IPS-20b (cell line): ENCODE data around the gene IL1A.

ENCODE experiments used
- H3K27ac ChIP-seq: one replicate; pipeline ENCODE4 v1.5.1; 2013; ENCODE audit warnings: low read length
- H3K27me3 ChIP-seq: 2 replicates; pipeline ENCODE4 v1.6.1; 2013; ENCODE audit warnings: mild to moderate bottlenecking, low read length, inconsistent platforms; ENCODE audit not compliant: insufficient read depth
- H3K36me3 ChIP-seq: 2 replicates; pipeline ENCODE4 v1.6.1; 2013; ENCODE audit warnings: low read depth, mild to moderate bottlenecking, inconsistent platforms, low read length, moderate library complexity; ENCODE audit not compliant: insufficient read depth
- H3K4me1 ChIP-seq: 2 replicates; pipeline ENCODE4 v1.6.1; 2013; ENCODE audit warnings: mild to moderate bottlenecking, control low read depth, inconsistent platforms, low read length, moderate library complexity; ENCODE audit not compliant: insufficient read depth
- H3K4me3 ChIP-seq: 2 replicates; pipeline ENCODE4 v1.5.1; 2013; ENCODE audit warnings: mild to moderate bottlenecking, low read length, inconsistent platforms
- H3K9ac ChIP-seq: 2 replicates; pipeline ENCODE4 v1.6.1; 2013; ENCODE audit warnings: low read depth, mild to moderate bottlenecking, inconsistent platforms, low read length, moderate library complexity
- H3K9me3 ChIP-seq: 2 replicates; pipeline ENCODE4 v1.6.1; 2013; ENCODE audit warnings: mild to moderate bottlenecking, low read depth, low read length, inconsistent platforms; ENCODE audit not compliant: insufficient read depth

The IL1A gene

DNA sequence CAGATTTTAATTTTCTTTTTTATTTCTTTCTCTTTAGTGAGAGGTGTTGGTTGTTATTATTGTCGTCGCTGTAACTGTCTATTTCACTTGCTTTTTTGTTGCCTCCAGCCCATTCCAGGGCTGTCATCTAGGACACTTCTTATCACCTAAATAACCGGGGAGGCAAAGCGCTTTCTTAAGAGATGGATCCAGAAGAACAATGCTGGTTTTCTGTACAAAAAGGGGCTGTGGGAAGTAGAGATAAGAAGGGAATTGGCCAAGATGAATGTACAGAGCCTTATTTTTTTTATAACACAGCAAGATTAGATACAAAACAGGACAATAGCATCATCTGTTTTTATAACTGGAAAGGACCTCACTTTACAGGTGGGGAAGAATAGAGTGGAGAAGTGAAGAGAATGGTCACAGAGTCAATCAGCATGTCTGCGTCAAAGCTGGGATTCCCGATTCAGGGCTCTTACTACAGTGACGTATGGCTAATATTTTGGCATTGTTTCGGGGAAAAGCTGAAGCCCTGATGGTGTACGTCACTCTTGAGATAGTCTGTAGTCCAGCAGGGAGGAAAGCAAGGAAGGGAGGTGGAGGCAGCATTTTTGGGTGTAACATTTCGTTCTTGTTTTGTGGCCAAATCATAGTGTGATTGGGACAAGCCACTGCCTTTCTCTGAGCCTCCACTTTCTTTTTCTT, 29.1 kb upstream of the IL1A start:
- Histone ChIP-seq H3K27me3 (no peaks in the 10 kb centered on the region), H3K4me3 (no peak overlapping the region), H3K9ac (no peak overlapping the region), H3K4me1 (peaks cover 21% of the 10 kb centered on the region), H3K27ac (no peak overlapping the region), H3K36me3 (no peaks in the 10 kb centered on the region), H3K9me3 (no peaks in the 10 kb centered on the region)

DNA sequence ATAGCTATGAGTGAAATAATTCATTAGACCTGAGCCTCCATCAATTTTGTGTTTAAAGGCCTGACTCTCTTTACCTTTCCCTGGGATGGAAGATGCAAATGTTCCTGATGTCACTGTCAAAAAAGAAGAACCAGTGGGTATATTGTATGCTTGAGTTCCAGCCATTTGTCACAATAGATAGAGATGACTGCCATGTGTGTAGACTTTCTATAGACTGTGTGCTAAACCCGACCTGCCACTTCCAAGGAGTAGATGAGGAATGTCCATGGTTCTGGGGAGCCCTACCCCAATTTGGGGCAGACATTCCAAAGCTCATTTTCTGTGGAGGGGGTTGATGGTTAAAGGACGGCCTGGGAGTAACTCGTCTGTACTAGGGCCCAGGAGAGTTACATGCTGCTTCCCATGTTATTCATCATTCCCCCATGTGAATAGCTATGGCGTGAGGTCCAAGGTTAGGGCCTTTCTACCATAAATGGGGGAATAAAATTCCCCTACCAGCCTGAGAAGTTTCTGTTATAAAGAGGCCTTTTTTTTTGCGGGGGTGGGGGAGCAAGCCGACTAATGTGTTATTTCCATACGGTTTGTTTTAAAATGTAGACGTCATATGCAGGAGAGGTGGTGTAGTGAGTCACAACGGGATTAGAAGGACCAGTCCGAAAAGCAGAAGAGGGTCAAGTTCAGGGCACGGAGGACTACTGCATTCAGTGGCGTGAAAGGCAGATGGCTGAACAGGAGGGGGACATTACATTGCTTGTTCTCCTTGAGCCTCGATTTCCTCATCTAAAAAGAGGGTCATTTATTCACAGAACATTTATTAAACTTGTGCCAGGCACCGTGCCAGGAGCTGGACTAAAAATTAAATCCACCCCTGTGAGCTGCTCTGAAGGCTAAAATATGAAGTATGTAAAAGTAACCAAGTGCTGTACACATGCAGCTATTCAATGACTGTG, 28.3 kb upstream of the IL1A start:
- Histone ChIP-seq H3K9ac (no peak overlapping the region), H3K27me3 (no peaks in the 10 kb centered on the region), H3K27ac (no peak overlapping the region), H3K9me3 (no peaks in the 10 kb centered on the region), H3K4me3 (no peak overlapping the region), H3K4me1 (peaks cover 21% of the 10 kb centered on the region), H3K36me3 (no peaks in the 10 kb centered on the region)

DNA sequence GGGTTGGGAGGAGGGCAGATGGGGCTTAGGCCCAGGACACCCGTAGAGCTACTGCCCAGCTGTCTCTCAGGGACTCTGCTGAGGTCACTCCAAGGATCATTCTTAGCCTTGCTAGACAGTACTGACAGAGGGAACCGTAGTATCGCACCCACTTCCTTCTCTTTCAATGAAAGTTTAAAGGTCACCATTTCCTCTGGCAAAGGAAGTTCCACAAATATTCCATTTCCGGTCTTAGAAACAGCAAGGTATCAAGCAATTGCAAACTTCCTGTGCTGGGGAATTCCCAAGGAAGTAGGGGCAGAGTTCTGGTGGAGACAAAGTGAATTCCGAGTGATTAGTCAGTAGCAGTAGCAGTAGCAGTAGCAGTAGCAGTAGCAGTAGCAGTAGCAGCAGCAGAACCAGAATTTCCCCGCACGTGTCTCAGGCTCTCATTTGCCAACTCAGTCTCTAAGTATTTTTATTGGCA, 27.6 kb upstream of the IL1A start:
- peaks cover 21% of the 10 kb centered on the region for H3K4me1 ChIP-seq
- no peak overlapping the region for H3K9ac ChIP-seq
- 0 out of 2 replicates have a peak, but pooled peaks cover 3% of the 10 kb centered on the region for H3K9me3 ChIP-seq
- no peaks in the 10 kb centered on the region for H3K27me3 ChIP-seq
- no peaks in the 10 kb centered on the region for H3K36me3 ChIP-seq
- no peak overlapping the region for H3K4me3 ChIP-seq
- H3K27ac ChIP-seq = no peak overlapping the region

DNA sequence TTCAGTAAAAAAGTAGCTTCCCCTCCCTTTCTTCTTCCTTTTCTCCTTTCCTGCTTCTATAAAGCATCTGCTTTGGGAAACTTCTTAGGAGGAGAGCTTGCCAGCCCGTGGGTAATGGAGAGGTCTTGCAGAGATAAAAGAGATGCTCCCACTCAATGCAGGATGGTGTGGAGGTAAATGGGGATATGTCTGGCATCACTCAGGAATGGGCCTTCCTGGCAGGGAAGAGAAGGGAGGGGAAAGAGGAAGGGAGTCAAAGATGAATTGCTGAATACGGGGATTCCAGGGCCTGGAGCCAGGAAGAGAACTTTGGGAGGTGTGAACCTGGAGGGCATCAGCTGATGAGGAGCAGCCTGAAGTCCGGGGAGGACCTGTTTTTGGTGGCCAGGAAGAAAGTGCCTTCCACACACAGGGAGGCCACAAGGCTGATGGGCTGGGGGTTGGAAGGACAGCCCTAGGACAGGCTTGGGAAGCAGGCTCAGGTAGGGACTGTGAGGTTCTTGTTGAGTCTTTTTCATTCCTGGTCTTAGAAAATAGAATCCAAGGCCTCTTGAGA, 27.1 kb upstream of the IL1A start:
- H3K4me3 ChIP-seq = no peak overlapping the region
- no peak overlapping the region for H3K27ac ChIP-seq
- no peaks in the 10 kb centered on the region for H3K36me3 ChIP-seq
- H3K9ac ChIP-seq = no peak overlapping the region
- H3K4me1 ChIP-seq = peaks cover 19% of the 10 kb centered on the region
- H3K9me3 ChIP-seq = 0 out of 2 replicates have a peak, but pooled peaks cover 3% of the 10 kb centered on the region
- H3K27me3 ChIP-seq = no peaks in the 10 kb centered on the region

DNA sequence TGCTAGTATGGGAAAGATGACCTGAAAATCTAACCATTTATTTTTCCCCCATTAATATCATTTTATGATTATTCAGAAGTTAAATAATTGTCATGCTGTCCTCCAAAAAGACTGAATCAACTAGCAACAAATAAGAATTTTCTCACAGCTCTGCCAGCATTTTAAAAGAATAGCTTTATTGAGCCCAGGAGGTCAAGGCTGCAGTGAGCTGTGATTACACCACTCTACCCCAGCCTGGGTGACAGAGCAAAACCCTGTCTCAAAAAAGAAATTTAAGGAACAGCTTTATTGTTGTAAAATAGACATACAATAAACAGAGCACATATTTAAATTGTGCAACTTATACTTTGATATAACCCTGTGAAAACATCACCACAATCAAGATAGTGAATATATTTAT, 24.8 kb upstream of the IL1A start:
- no peak overlapping the region for H3K9ac ChIP-seq
- H3K4me3 ChIP-seq = no peak overlapping the region
- H3K27ac ChIP-seq = no peak overlapping the region
- H3K36me3 ChIP-seq = no peaks in the 10 kb centered on the region
- peaks cover 14% of the 10 kb centered on the region for H3K4me1 ChIP-seq
- no peaks in the 10 kb centered on the region for H3K27me3 ChIP-seq
- 0 out of 2 replicates have a peak, but pooled peaks cover 3% of the 10 kb centered on the region for H3K9me3 ChIP-seq

DNA sequence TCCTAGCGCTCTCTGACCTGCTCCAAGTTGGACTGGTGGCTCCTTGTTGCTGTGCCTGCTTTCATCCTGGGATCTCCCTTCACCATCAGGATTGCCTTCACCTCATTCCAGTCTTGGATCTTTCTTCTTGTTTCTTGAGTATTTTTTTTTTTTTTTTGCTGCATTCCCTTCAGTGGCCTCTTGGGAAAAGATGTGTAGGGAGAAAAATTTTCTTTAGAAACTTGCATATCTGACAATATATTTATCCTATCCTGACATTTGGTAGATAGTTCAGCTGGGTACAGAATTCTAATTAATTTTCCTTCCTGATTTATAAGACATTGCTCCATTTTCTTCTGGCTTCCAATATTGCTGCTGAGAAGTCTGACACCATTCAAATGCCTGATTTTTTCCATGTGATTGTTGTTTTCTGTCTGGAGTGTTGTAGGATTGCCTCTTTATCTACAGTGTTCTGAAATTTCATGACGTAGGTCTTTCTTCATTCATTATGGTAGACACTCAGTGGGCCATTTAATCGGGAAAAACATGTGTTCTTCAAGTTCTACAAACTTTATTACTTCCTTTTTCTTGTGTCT, 23.0 kb upstream of the IL1A start:
- Histone ChIP-seq H3K36me3 (no peaks in the 10 kb centered on the region), H3K27me3 (no peaks in the 10 kb centered on the region), H3K27ac (no peak overlapping the region), H3K9ac (no peak overlapping the region), H3K4me1 (no peaks in the 10 kb centered on the region), H3K4me3 (no peak overlapping the region), H3K9me3 (0 out of 2 replicates have a peak, but pooled peaks cover 3% of the 10 kb centered on the region)

DNA sequence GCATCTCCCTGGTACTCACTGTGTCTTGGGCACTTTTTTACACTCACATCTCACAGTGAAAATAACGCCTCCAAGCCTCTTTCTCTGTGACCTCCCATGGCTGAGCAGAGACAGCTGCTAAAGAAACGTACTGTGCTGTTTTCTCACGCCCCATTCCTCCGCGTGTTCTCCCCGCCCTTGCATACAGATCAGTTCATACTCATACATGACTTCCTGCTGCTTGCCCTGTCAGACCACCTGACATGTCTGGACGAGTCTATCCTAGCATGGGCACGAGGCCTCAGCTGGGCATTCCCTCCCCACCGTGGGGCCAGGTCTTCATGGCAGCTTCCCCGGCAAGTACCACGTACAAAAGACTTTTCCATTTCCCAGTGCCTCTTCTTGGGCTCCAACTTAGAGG, 21.2 kb upstream of the IL1A start:
- H3K36me3 ChIP-seq = no peaks in the 10 kb centered on the region
- no peak overlapping the region for H3K9ac ChIP-seq
- 0 out of 2 replicates have a peak, but pooled peaks cover 3% of the 10 kb centered on the region for H3K9me3 ChIP-seq
- no peak overlapping the region for H3K4me3 ChIP-seq
- 0 out of 2 replicates have a peak, but pooled peaks cover 5% of the 10 kb centered on the region for H3K4me1 ChIP-seq
- H3K27me3 ChIP-seq = no peaks in the 10 kb centered on the region
- H3K27ac ChIP-seq = no peak overlapping the region

DNA sequence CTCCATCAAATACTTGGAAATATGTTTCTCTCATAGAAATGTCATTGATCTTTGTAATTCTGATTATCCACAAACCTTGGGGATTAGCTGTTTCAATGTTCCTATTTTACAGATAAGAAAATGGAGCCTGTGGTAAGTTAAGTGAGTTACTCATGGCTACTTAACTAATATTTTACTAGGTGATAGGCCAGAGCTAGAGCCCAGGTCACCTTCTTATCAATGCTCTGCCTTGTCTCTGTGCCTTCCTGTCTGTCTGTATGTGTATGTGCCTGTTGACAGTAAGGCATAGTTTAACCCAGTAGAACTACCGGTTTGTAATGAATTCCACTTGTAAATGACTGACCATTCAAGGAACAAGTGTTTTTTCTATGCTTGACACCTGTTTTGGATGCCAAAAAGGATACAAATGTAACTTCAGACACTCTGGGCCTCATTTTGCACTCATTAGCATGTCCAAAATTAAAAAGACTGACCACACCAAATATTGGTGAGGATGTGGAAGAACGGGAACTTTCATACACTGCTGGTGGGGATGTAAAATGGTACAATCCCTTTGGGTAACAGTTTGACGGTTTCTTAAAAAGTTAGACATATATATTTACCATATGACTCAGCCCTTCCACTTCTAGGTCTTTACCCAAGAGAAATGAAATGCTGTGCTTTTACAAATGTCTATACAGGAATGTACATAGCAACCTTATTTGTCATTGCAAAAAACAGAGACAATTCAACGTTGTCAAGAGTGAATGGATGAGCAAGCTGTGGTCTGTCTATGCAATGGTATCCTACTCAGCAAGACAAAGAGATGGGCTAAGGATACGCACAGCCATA, 19.6 kb upstream of the IL1A start:
- H3K36me3 ChIP-seq = no peaks in the 10 kb centered on the region
- H3K27ac ChIP-seq = no peak overlapping the region
- H3K4me3 ChIP-seq = no peak overlapping the region
- H3K27me3 ChIP-seq = no peaks in the 10 kb centered on the region
- H3K4me1 ChIP-seq = 0 out of 2 replicates have a peak, but pooled peaks cover 5% of the 10 kb centered on the region
- no peak overlapping the region for H3K9ac ChIP-seq
- H3K9me3 ChIP-seq = 0 out of 2 replicates have a peak, but pooled peaks cover 3% of the 10 kb centered on the region

DNA sequence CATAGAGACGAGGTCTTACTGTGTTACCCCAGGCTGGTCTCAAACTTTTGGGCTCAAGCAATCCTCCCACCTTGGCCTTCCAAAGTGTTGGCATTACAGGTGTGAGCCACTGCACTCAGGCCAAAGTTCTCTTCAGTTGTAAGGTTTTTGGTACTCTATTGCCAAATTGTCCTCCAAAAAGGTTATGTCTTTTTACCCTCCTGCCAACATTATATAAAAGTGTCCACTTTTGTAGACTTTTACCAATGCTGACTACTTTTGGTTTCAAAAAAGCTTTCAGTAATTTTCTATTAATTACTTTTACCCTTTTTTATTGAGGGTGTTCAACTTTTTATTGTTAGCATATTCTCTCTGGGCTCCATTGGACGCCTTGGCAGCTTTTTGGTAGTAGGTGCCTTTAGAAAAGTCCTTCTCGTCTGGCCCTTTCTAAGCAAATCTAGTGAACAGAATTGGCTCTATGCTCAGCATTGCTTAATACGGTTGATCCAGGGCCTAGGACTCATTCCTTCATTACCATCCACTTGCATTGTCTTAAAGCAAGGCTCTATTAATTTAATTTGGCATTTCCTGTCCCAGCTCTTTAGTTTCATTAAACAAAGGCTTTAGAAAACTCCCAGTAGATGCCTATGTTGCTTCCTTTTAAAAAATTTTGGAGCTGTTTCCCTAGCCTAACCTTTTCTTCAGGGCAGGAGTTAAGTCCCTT, 16.7 kb upstream of the IL1A start:
- H3K4me1 ChIP-seq = 0 out of 2 replicates have a peak, but pooled peaks cover 5% of the 10 kb centered on the region
- H3K4me3 ChIP-seq = no peak overlapping the region
- no peak overlapping the region for H3K27ac ChIP-seq
- no peaks in the 10 kb centered on the region for H3K9me3 ChIP-seq
- no peaks in the 10 kb centered on the region for H3K27me3 ChIP-seq
- no peaks in the 10 kb centered on the region for H3K36me3 ChIP-seq
- no peak overlapping the region for H3K9ac ChIP-seq
